Suprapubic skin (tissue), 3 donors: ENCODE results near the gene OSBP2.

Source experiments
- CTCF ChIP-seq, 2 donors: fragments of 200-600 bp in 1 of 2; fragments of 450-650 bp in 1 of 2; sonication (generic) in 1 of 2; IDR thresholded peaks; one replicate each; pipeline ENCODE4 v1.5.1; 2016 to 2019; ENCODE audit warnings: antibody characterized with exemption in 2 of 2, mild to moderate bottlenecking in 1 of 2, moderate library complexity in 1 of 2
- POLR2A ChIP-seq, 2 donors: fragments of 450-650 bp; IDR thresholded peaks; one replicate each; pipeline ENCODE4 v1.6.1; 2017; ENCODE audit warnings: antibody characterized with exemption in 2 of 2, mild to moderate bottlenecking in 2 of 2, moderate library complexity in 2 of 2

- TF ChIP-seq CTCF (IDR thresholded peaks at IDR 0.05) (no peak), POLR2A (IDR thresholded peaks at IDR 0.05) (no peak)
Observed at GRCh38 chr22:30889268-30889995, 194.8 kb downstream of the OSBP2 start.
